H4 (cell line): ENCODE results near the gene SLC25A39. TPM values are rescaled to one million over a fixed set of nuclear protein-coding genes. Genes with fewer than 3 reads are reported as not detected.
A peak's percentile ranks its signal among the peaks of the same experiment; 100 is the strongest.
"Not testable (repeated sequence)": the region's sequence is repeated elsewhere in the genome, so short reads cannot be mapped to it uniquely, and the experiment has no call there.

ENCODE experiments used
- DNase-seq: peaks from one replicate; pipeline ENCODE4 v3.0.0-alpha.2; 2015; ENCODE audit warnings: low spot score
- total RNA-seq: library from RNA; depleted of rRNA; stranded (reverse); fragments of >200 nt; shearing (Covaris generic); gene quantifications from 2 replicates; pipeline ENCODE4 v1.2.3, GENCODE V29; 2014

The SLC25A39 gene
- total RNA-seq, 1 experiment from 2014 or later, result 90.3 TPM

DNA sequence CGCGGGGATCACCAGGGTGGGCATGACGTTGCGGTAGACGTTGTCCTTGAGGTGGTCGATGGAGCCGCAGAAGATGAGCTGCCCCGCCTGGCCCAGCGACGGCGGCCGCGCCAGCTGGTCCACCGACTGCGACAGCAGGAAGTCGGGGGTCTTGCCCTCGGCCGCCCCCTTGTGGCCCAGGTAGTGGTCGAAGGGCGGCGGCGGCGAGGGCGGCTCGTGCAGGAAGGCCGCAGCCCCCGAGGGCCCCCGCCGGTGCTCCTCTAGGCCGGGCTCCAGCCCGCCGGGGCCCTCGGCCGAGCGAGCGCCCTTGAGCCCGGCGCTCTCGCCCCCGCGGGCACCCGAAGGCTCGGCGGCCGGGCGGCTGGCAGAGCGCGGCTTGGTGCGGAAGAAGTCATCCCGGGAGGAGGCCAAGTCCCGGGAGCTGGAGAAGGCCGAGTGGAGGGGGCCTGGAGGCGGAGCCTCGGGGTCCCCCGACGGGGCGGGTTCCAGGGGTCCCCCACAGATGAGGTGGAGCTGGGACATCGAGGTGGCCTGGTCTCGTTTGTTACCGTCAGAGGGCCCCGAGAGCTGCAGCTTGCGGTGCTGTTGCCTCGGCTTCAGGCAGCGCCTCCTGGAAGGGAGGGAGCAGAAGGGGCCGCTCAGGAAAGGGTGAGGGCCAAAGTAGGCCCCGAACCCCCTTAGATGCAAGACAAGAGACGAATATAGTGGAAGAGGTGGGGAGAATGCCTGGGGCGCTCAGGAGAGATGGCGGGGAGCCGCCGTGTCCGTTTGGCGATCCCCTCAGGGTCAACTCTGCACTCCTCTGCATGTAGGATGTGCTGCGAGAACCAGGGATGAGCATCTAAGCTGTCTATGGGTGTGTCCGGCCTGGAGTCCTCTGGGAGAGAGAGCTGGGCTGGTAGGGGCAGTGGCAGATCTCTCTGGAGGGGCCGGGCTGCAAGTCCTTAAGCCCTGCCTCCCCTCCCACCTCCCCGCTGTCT lies 30.2 kb upstream of the SLC25A39 start:
- no peak for DNase-seq

DNA sequence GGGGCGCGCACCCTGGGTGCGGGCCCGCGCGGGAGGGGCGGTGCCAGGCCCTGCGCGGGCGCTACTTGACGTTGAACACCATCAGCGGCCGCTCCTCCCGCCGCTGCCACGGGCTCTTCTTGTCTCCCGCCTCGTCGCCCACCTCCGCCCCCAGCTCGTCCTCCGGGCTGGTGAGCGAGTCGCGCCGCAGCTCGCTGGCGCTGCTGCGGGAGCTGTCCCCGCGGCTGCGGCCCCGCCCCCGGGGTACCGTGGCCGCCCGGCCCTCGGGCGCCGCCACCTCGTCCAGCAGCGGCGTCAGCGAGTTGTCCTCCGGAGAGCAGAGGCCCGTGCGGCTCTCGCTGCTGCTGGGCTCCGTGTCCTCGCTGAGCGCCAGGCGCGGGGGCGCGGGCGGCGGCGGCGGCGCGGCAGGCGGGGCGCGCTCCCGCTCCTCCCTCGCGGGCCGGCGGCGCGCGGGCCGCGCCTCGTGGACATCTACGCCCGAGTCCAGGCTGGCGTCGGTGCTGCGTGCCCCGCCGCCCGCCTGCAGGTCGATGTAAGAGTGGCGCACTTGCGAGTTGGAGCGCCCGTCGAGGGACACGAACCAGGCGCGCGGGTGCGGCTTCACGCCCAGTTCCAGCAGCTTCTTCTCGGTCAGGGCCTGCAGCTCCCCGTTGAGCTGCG lies 29.2 kb upstream of the SLC25A39 start:
- DNase-seq, result no peak

DNA sequence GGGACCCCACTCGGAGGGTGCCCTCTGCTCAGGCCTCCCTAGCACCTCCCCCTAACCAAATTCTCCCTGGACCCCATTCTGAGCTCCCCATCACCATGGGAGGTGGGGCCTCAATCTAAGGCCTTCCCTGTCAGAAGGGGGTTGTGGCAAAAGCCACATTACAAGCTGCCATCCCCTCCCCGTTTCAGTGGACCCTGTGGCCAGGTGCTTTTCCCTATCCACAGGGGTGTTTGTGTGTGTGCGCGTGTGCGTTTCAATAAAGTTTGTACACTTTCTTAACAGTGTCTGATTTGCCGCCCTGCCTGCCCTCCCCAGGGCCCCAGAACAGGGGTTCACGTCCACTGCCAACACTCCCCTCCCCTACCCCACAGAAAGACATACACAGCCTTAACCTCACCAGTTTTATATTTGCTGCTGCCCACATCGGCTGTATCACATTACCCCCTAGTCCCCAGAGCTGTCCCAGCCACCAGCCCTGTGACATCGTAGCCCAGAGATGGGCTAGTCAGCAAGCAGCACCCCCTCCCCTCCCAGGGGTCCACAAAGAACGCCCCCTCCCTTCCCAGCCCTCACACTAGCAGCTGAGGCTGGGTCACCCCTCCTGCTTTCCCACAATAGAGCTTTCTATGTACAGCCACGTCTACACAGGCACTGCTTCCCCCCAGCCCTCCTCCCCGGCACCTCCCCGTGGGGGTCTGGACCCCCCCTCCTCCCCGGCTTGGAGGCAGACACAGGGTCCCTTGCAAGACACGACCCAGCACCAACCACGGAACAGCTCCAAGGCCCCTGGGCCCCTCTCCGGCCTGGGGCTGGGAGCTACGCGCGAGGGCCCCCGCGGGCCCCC lies 28.4 kb upstream of the SLC25A39 start:
- no peak for DNase-seq

DNA sequence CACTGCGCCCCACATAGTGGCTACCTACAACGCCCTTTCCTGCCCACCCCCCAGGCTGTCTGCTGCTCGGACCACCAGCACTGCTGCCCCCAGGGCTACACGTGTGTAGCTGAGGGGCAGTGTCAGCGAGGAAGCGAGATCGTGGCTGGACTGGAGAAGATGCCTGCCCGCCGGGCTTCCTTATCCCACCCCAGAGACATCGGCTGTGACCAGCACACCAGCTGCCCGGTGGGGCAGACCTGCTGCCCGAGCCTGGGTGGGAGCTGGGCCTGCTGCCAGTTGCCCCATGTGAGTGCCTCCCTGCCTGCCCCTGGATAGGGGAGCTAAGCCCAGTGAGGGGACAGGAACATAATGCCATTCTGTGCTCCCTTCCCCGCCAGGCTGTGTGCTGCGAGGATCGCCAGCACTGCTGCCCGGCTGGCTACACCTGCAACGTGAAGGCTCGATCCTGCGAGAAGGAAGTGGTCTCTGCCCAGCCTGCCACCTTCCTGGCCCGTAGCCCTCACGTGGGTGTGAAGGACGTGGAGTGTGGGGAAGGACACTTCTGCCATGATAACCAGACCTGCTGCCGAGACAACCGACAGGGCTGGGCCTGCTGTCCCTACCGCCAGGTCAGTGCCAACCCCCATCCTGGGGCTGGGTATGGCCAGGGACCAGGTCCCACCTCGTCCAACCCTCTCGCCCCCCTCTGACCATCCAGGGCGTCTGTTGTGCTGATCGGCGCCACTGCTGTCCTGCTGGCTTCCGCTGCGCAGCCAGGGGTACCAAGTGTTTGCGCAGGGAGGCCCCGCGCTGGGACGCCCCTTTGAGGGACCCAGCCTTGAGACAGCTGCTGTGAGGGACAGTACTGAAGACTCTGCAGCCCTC lies 27.6 kb upstream of the SLC25A39 start:
- no peak for DNase-seq

DNA sequence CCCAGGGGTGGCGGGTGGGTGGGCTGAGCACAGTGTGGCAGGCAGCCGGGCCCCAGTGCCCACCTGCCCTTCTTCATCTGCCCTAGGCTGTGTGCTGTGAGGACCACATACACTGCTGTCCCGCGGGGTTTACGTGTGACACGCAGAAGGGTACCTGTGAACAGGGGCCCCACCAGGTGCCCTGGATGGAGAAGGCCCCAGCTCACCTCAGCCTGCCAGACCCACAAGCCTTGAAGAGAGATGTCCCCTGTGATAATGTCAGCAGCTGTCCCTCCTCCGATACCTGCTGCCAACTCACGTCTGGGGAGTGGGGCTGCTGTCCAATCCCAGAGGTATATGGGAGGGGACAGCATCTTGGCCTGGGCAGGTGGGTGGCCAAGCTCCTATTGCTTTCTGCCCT lies 26.8 kb upstream of the SLC25A39 start:
- DNase-seq, result no peak

DNA sequence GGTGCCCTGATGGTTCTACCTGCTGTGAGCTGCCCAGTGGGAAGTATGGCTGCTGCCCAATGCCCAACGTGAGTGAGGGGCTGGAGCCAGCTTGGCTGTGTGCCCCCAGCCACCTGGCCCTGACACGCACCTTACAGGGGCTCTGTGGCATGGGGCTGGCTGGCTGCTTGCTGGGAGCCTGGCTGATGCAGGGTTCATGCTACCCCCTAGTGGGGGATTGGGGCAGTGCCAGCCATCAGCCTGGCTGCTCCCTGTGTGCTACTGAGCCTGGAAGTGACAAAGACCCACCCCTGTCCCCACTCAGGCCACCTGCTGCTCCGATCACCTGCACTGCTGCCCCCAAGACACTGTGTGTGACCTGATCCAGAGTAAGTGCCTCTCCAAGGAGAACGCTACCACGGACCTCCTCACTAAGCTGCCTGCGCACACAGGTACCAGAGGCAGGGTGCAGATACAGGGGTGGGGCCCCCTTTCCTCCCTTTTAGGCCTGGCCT lies 26.2 kb upstream of the SLC25A39 start:
- peak; percentile 38 for DNase-seq

DNA sequence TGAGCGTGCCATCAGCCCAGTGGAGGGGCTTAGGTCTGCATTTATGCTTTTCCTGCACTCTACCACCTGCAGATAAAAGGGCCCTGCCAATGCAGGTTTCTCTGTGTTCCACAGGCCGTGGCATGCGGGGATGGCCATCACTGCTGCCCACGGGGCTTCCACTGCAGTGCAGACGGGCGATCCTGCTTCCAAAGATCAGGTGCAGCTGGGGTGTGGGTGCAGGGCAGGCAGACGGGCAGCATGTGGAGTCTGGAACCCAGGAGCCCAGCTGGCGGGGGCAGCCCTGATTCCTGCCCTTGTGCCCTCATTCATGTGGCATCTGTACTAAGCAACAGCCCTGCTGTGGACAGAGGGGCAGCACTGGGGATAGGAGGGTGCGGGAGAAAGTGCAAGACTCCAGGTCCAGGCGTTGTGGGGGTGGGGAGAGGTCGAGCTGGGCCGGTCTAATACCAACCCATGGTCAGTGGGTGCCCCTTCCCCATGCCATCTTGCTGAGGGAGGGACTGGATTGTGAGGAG lies 25.0 kb upstream of the SLC25A39 start:
- no peak for DNase-seq

DNA sequence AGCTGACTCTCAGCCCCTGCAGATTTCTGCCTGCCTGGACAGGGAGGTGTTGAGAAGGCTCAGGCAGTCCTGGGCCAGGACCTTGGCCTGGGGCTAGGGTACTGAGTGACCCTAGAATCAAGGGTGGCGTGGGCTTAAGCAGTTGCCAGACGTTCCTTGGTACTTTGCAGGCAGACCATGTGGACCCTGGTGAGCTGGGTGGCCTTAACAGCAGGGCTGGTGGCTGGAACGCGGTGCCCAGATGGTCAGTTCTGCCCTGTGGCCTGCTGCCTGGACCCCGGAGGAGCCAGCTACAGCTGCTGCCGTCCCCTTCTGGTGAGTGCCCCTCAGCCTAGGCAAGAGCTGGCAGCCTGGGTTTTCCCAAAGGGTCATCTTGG lies 24.4 kb upstream of the SLC25A39 start:
- DNase-seq, result no peak

DNA sequence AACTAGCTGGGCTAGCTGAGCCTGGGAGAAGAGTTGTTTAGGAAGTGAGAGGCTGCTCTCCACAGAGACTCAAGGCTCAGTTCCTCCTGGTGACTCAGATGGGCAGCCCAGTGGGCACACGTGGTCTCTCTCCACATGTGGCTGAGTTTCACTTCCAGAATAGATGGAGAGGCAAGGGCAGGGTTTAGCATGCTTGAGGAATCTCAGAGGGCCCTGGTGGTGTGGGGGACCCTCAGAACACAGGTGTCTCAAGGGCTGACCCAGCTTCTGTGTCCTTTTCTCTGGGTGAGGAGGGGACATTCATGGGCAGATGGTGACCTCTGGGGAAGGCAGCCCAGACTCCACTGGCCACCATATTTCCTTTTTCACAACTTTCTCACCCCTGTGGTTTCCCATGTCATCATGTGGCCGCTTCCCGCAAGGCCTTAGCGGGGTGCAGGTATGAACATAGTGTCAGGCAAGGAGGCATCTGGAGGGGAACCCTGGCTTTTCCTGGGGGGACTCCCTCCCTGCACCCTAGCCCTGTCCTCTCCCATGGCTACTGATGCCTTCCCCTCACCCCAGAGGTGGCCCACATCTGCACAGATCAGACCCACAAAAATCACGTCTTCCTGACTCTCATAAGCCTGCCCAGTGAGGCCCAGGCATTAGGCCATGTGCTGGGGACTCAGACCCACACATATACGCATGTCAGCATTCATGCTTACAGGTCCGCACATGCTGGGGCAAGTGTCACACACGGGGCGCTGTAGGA lies 23.8 kb upstream of the SLC25A39 start:
- no peak for DNase-seq

DNA sequence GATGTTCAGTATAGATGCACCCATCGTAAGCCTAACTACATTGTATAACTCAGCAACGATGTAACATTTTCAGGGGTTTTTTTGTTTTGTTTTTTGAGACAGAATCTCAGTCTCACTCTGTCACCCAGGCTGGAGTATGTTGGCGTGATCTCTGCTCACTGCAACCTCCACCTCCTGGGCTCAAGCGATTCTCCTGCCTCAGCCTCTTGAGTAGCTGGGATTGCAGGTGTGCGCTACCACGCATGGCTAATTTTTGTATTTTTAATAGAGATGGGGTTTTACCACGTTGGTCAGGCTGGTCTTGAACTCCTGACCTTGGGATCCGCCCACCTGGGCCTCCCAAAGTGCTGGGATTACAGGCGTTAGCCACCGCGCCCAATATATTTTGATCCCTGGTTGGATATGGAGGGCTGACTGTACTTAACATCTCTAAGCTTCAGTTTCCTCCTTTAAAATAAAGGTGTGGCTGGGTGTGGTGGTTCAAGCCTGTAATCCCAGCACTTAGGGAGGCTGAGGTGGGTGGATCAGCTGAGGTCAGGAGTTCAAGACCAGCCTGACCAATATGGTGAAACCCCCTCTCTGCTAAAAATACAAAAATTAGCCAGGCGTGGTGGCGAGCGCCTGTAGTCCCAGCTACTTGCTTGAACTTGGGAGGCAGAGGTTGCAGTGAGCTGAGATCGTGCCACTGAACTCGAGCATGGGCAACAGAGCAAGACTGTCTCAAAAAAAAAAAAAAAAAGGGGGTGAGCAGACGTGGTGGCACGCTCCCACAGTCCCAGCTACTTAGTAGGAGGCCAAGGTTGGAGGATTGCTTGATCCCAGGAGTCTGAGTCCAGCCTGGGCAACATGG lies 22.8 kb upstream of the SLC25A39 start:
- not testable (repeated sequence) for DNase-seq

DNA sequence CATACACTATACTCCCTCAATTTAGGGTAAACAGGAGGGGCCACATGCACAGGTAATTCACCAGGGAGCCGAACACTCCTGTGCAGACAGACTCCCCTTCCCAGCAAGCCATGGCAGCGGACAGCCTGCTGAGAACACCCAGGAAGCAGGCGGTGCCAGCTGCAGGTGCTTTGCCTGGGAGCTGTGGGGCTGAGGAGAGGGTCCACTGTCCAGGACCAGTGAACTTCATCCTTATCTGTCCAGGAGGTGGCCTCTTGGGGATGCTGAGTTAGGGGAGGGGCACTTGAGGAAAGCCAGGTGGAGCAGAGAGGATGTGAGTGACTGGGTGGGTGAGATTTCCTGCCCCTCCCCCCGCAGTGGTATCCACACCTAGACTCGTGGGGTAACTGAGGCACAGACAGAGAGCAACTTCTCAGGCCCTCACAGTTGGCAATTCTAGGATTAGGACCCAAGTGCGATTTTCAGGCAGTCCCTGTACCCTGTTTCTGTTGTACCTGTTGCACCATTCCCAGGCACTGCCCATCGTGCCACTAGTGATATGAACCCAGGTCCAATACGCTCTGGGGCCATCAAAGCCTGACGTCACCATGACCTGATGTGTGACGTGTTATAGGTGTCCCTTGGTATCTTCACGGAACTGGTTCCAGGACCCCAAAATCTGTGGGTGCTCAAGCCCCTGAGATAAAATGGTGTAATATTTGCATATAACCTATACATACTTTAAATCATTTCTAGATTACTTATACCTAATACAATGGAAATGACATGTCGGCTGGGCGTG lies 21.6 kb upstream of the SLC25A39 start:
- DNase-seq, result no peak

DNA sequence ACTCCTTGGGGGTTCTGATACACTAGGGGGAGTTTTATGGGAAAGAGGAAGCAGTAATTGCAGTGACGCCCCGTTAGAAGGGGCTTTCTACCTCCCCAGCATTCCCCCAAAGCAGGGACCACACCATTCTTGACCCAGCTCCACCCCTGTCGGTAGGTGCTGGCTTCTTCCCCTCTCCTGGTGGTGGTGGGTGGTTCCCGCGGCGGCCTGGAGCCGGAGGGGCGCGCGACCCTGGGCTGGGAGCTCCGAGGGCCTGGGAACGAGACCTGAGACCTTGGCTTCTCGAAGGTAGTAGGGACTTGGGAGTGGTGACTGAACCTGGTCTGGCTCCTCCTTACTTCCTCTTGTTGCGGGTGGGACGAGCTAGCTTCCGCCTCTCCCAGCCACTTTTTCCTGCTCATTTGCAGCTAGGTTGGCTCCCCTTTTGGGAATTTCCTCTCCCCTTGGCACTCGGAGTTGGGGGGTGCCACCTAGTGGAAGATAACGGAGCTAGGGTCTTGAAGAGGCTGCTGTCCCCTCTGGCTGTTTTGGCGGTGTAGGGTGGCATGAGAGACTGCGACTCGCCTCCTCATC lies 20.9 kb upstream of the SLC25A39 start:
- DNase-seq, result peak; percentile 57

DNA sequence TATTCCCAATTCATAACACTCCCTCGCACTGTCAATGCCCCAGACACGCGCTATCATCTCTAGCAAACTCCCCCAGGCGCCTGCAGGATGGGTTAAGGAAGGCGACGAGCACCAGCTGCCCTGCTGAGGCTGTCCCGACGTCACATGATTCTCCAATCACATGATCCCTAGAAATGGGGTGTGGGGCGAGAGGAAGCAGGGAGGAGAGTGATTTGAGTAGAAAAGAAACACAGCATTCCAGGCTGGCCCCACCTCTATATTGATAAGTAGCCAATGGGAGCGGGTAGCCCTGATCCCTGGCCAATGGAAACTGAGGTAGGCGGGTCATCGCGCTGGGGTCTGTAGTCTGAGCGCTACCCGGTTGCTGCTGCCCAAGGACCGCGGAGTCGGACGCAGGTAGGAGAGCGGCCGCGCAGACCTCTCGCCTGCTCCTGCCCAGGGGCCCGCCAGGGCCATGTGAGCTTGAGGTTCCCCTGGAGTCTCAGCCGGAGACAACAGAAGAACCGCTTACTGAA lies 20.4 kb upstream of the SLC25A39 start, which contains the start of gene GRN:
Gene GRN, plus strand, starts transcription at position 364 of the 515 bp plus-strand sequence. CDS start 3,863 bp downstream, outside the sequence.
- peak; percentile 99 for DNase-seq

DNA sequence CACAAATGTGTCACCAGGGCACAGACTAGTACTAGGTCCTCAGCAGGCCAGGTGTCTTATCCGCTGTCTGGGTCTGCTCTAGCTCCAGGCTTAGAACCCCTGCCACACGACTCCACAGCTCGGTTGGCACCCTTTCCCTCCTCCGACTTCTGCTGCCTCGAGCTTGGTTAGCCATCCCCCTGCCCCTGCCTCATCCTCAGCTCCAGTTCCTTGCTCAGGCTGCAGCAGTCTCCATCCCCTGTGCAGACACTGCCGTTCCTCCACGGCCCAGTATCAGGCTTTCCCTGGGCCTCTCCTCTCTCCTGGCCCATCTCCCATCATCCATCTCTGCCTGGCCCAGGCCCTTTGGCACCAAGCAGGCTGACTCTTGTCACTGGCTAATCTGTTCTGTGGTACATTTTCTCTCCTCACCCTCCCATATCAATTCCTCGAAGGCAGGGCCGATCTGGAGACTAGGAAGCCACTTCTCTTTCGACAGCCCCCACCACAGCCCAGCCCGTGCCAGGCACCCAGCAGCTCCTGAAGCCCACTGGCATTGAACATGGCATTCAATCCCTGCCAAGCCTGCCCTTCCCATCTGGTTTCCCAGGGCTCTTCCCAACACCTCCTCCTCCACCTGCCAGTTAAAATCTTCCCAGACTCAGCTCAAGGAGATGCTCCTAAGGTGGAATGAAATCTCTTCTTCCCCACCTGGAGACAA lies 19.0 kb upstream of the SLC25A39 start:
- DNase-seq, result no peak

DNA sequence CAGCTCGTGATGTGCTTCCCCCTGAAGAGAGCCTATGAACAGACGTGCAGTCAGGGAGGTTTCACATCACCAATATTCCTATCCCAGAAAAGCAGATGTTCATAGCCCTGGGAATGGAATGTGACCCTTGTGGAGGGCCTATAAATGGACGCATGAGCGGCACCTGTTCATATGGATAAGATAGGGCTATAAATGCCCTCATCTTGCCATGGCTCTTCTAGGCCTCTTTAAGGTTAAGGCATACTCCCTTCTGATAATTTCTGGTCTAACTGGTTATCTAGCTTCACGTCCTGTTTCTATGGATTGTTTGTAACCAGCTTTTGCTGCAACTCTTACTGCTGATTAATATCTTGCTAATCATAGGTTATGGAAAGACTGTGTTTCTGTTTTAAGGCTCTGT lies 15.9 kb upstream of the SLC25A39 start:
- not testable (repeated sequence) for DNase-seq

DNA sequence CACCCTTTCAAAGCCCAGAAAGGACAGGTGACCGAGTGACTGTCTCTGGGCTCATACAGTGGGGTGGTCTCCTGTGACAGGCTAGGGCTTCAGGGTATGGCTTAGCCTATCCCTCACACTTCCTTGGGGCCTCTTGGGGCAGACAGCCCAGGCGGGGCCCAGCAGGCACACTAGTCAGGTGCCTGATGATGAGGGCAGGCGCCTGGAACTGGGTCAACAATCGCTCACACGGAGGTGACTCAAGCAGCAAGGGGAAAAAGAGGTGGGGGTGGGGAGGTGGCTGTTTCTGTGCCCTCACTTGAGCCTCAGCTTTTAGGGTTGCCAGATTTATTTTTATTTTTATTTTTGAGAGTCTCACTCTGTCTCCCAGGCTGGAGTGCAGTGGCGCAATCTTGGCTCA lies 14.1 kb upstream of the SLC25A39 start:
- no peak for DNase-seq

DNA sequence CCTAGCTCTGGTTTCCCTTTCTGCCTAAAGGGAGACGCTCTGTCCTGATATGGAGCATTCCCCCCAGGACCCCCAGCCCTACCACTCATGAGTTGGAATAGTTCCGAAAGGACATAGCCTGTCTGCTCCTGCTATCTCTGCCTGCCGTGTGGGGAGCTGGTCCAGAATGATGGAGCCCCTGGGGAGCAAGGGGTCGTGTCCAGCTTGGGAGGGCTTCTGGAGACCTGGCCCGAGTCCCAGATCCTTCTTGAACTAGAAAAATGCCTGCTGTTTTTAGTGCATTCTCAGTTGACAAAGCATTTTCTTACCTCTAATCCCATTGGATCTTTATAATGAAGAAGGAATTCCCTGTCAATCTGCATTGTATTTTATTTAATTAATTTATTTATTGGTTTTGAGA lies 11.3 kb upstream of the SLC25A39 start:
- DNase-seq, result no peak
